UCSD-AML1 (cell line): Measurements from ENCODE around the gene NR6A1.
"Not testable (repeated sequence)": the region's sequence is repeated elsewhere in the genome, so short reads cannot be mapped to it uniquely, and the experiment has no call there.

Source experiments
- DNase-seq: peaks from one replicate; lab custom pipeline; 2025; ENCODE audit not compliant: unreplicated experiment; lab: John Stamatoyannopoulos, UW

NR6A1 gene

DNA sequence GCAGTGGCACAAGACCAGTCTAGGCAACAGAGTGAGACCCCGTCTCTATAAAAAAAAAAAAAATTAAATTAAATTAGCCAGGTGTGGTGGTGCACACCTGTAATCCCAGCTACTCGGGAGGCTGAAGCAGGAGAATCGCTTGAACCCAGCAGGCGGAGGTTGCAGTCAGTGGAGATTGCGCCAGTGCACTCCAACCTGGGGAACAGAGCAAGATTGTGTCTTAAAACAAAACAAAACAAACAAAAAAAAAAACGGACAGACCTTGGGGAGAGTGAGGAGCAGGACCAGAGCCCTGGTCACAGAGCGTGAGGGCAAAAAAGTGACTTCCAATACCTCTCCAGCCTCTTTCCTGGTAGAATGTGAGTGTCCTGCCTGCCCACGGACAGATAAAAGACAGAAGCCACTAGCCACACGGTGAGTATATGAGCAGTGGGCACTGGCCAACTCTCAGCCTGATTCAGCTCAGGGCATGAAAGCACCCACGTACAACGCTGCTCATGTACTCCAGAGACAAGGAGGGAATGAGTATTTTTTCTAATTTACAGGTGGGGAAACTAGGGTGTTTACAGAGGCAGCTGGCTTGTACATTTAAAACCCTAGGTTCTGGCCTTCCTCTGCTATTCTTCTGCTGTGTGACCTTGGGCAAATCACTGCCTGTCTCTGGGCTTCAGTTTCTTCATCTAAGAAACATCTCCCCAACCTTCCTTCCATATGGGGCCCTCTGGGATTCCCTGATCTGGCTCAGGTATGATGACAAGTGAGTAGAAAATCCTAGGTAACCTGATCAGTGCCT lies 7.7 kb upstream of the NR6A1 start:
- no peak for DNase-seq

DNA sequence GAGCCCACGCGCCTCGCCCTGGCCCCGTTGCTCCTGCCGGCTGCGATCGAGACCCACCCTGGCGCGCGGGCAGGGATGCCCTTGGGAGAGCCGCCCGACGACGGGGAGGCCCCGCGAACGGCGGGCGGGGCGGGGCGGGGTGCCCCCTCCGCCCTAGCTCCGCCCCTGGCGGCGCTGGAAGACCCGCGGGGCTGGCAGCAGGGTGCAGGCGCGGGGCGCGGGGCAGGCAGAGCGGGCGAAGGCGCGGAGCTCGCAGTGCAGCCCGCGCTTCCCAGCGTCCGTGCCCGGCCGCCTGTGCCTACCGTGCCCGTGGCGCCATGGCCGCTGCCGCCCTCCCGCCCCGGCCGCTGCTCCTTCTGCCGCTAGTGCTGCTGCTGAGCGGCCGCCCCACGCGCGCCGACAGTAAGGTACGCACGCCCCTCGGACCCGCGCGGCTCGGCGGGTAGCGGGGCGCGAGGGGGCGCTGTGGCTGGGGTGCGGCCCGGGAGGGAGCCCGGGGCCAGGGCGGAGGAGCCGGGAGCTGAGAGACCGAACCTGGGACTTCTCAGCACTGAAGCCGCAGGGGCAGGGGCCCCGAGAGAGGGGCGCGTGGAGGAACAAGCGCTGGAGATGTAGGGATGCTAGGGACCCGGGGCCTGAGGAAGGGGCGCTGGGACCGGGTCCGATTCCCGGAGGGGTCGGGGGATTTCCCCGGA lies 6.0 kb upstream of the NR6A1 start, which contains the start of gene OLFML2A:
Gene OLFML2A, plus strand, starts transcription at position 180 of the 695 bp plus-strand sequence. Its CDS starts 138 bp downstream, at position 318.
- peak; percentile 77 for DNase-seq

DNA sequence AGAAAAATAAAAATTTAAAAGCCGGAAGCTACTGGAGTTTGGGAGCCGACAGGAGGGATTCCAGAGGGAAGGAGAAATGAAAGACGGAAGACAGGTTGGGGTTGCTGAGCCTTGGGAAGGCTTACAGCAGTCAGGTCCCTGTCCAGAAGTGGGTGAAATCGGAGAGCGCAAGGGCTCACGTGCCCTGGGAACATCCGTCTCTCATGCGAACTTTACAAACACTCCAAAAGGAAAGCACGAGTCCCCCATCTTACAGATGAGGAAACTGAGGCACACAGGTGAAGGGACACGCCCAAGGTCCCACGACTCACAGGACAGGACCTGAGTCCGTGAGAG lies 5.5 kb upstream of the NR6A1 start:
- DNase-seq: no peak

GRCh38 chr9:124774129-124774978 lies 3.2 kb upstream of the NR6A1 start:
- DNase-seq: peak; percentile 85

- no peak for DNase-seq
Measured at GRCh38 chr9:124773473-124774128, 2.5 kb upstream of the NR6A1 start.

- DNase-seq: not testable (repeated sequence)
Measured at GRCh38 chr9:124772877-124773276, 1.8 kb upstream of the NR6A1 start.

GRCh38 chr9:124771867-124772679 lies 962 bp upstream of the NR6A1 start:
- DNase-seq: peak; percentile 66

- DNase-seq: peak; percentile 81
Measured at GRCh38 chr9:124770359-124771020, 621 bp downstream of the NR6A1 start.

GRCh38 chr9:124769549-124770358 lies 1.4 kb downstream of the NR6A1 start:
- DNase-seq: no peak

- DNase-seq: no peak
Measured at GRCh38 chr9:124768750-124769548, 2.2 kb downstream of the NR6A1 start.

DNA sequence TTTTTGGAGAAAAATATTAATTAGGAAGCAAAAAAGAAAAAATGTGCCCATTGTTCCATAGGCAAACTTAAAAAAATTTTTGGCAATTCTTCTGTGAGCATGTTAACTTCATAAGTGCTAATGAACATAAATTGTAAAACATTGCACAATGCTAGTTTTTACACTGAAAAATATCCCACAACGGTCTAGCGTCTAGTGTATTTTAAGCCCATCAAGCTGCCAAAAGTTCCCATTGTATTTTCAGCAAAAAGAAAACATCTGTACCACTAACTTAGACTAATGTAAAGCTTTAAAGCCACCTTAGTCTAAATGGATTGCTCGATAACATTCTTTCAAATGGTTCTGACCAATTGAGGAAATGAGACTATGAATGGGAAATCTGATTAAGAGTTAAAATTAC lies 2.8 kb downstream of the NR6A1 start:
- DNase-seq: no peak

DNA sequence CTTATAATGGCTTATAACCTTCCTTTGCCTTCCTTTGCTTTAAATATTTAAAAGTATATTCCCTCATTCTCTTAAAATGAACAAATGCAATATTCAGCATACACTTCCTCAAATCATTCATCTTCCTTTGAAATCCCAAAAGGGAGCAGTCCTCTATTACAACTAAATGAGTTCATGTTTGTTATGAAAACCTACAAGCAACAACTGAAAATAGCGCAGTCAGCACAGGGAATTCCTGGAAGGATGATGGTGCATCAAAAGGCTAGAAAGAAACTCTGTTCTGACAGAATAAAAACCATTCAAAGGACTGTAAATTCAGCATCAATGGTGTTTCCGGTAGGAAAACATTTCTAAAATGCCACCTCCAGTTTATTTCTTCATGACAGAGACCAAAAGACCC lies 3.3 kb downstream of the NR6A1 start:
- no peak for DNase-seq

DNA sequence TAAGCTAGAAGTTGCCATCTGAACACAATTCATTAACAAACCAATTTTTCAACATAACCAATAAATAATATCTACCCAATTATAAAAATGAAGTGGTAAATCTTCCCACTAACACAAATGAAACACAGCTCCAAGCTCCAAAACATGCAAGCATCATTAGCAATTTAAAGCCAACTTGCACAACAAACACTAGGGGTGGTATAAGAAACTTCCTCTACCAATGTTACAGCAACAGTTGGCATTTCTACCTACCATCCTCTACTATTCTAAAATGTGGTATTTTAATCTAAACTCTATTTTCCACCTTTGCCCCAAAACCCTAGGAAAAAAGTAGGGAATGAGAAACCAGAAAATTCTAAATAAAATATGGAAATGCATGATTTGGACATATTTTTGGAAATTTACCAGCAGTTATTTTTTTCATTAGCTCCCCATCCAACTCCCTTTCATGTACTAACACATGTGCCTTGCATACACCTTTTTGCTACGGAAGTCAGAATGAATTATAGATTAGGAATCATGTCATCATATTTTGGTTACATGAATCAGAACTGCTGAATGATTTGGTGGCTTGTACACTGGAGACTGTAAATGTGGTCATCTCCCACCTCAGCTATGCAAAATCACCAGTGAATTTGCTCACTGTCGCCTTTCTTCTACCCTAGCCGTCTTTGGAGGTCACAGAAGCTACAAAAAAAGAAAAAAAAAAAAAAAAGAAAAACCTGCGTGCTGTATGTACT lies 4.1 kb downstream of the NR6A1 start:
- no peak for DNase-seq

GRCh38 chr9:124766326-124766725 lies 4.8 kb downstream of the NR6A1 start:
- DNase-seq: no peak

- no peak for DNase-seq
Measured at GRCh38 chr9:124765439-124765835, 5.7 kb downstream of the NR6A1 start.

- no peak for DNase-seq
Measured at GRCh38 chr9:124764774-124765438, 6.2 kb downstream of the NR6A1 start.

DNA sequence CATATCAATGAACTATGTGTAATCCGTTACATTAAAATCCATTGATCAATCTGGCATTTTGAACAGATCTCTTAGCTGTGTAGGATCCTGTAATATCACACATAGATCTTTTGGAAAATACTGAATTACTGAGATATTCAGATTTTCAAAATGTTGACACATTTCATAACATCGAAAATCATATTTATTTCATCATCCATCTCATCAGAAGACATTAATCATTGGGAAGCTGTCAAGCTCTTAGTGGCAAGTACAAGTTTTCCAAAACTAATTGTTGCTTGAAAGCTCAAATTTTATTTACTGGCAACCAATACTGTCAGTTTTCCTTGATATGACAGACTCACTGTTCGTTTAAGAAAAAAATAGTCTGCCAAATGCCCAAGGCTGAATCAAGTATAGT lies 8.5 kb downstream of the NR6A1 start:
- DNase-seq: no peak
